Right atrium auricular region (tissue), 2 donors: ENCODE data around the gene CLEC17A. TPM values are rescaled to one million over a fixed set of nuclear protein-coding genes. Genes with fewer than 3 reads are reported as not detected.

ENCODE experiments used
- DNase-seq: peaks from one replicate; pipeline ENCODE4 v3.0.0-alpha.2; 2019; ENCODE audit warnings: low spot score
- H3K27ac ChIP-seq, 2 donors: fragments of 200-600 bp; sonication (generic); 1 replicate in 1 of 2; 2 replicates in 1 of 2; pipeline ENCODE4 v1.5.1; 2016 to 2019
- H3K27me3 ChIP-seq, 2 donors: fragments of 200-600 bp; sonication (generic); one replicate each; pipeline versions ENCODE4 v1.5.1 to v1.6.0; 2017 to 2019
- H3K36me3 ChIP-seq: fragments of 200-600 bp; sonication (generic); one replicate; pipeline ENCODE4 v1.5.1; 2016
- H3K4me1 ChIP-seq, 2 donors: fragments of 200-600 bp; sonication (generic); one replicate each; pipeline versions ENCODE4 v1.5.1 to v1.6.0; 2017 to 2019
- H3K4me3 ChIP-seq, 2 donors: fragments of 200-600 bp; sonication (generic); 1 replicate in 1 of 2; 2 replicates in 1 of 2; pipeline ENCODE4 v1.5.1; 2017 to 2019; ENCODE audit warnings: mild to moderate bottlenecking in 1 of 2, moderate library complexity in 1 of 2
- H3K9me3 ChIP-seq, 2 donors: fragments of 200-600 bp; sonication (generic); one replicate each; pipeline ENCODE4 v1.5.1; 2019
- CTCF ChIP-seq, 2 donors: fragments of 200-600 bp; sonication (generic); IDR thresholded peaks; one replicate each; pipeline ENCODE4 v1.5.1; 2019; ENCODE audit warnings: antibody characterized with exemption in 2 of 2
- total RNA-seq, 2 donors: library from RNA; depleted of rRNA; stranded (reverse); fragments of >200 nt; gene quantifications; one replicate each; pipeline ENCODE4 v1.1.0, GENCODE V29; 2016

Gene CLEC17A
- total RNA-seq, 2 donors from 2014 or later = not detected

- Histone ChIP-seq H3K9me3 (no peaks in the 10 kb centered on the region), H3K4me3 (no peak overlapping the region), H3K36me3 (no peaks in the 10 kb centered on the region), H3K4me1 (peaks cover 0 to 65% of the 10 kb centered on the region in 2 donors), H3K27me3 (no peaks in the 10 kb centered on the region), H3K27ac (peak overlapping the region; percentile 22 to 91)
- no peak for DNase-seq
- no peak for TF ChIP-seq CTCF (IDR thresholded peaks at IDR 0.05)
Measured at GRCh38 chr19:14558370-14559066, 24.4 kb upstream of the CLEC17A start.

- Histone ChIP-seq H3K4me3 (no peak overlapping the region), H3K9me3 (no peaks in the 10 kb centered on the region), H3K4me1 (peaks cover 0 to 69% of the 10 kb centered on the region in 2 donors), H3K36me3 (peaks cover 2% of the 10 kb centered on the region), H3K27ac (peak overlapping the region; percentile 91 to 95), H3K27me3 (no peaks in the 10 kb centered on the region)
- DNase-seq = no peak
- TF ChIP-seq CTCF (IDR thresholded peaks at IDR 0.05) = no peak
Measured at GRCh38 chr19:14559916-14560775, 22.7 kb upstream of the CLEC17A start.

GRCh38 chr19:14560776-14561108 lies 22.1 kb upstream of the CLEC17A start:
- H3K4me3 ChIP-seq = no peak overlapping the region
- no peak for TF ChIP-seq CTCF (IDR thresholded peaks at IDR 0.05)
- no peaks in the 10 kb centered on the region for H3K9me3 ChIP-seq
- H3K36me3 ChIP-seq = peaks cover 8% of the 10 kb centered on the region
- H3K4me1 ChIP-seq = peaks cover 0 to 69% of the 10 kb centered on the region in 2 donors
- peak overlapping the region; percentile 91 to 95 for H3K27ac ChIP-seq
- no peaks in the 10 kb centered on the region for H3K27me3 ChIP-seq
- no peak for DNase-seq

GRCh38 chr19:14561249-14561648 lies 21.6 kb upstream of the CLEC17A start:
- Histone ChIP-seq H3K4me3 (no peak overlapping the region), H3K9me3 (no peaks in the 10 kb centered on the region), H3K27me3 (no peaks in the 10 kb centered on the region), H3K36me3 (peaks cover 13% of the 10 kb centered on the region), H3K27ac (peak overlapping the region; percentile 91 to 95), H3K4me1 (peaks cover 0 to 67% of the 10 kb centered on the region in 2 donors)
- no peak for DNase-seq
- TF ChIP-seq CTCF (IDR thresholded peaks at IDR 0.05) = no peak

GRCh38 chr19:14561847-14562351 lies 21.0 kb upstream of the CLEC17A start:
- peaks cover 0 to 60% of the 10 kb centered on the region in 2 donors for H3K4me1 ChIP-seq
- DNase-seq = no peak

More at GRCh38 chr19:14561847-14562351, 21.0 kb upstream of the CLEC17A start:
- Histone ChIP-seq H3K36me3 (peaks cover 14% of the 10 kb centered on the region), H3K27ac (peak overlapping the region; percentile 91 to 95), H3K27me3 (no peaks in the 10 kb centered on the region), H3K9me3 (no peaks in the 10 kb centered on the region), H3K4me3 (peak overlapping the region in 1 of 2 donors; percentile 20)
- TF ChIP-seq CTCF (IDR thresholded peaks at IDR 0.05) = no peak
